ENCODE measurements around the gene TET1.
"Not testable (repeated sequence)": the region's sequence is repeated elsewhere in the genome, so short reads cannot be mapped to it uniquely, and the experiment has no call there.

TET1 gene

DNA sequence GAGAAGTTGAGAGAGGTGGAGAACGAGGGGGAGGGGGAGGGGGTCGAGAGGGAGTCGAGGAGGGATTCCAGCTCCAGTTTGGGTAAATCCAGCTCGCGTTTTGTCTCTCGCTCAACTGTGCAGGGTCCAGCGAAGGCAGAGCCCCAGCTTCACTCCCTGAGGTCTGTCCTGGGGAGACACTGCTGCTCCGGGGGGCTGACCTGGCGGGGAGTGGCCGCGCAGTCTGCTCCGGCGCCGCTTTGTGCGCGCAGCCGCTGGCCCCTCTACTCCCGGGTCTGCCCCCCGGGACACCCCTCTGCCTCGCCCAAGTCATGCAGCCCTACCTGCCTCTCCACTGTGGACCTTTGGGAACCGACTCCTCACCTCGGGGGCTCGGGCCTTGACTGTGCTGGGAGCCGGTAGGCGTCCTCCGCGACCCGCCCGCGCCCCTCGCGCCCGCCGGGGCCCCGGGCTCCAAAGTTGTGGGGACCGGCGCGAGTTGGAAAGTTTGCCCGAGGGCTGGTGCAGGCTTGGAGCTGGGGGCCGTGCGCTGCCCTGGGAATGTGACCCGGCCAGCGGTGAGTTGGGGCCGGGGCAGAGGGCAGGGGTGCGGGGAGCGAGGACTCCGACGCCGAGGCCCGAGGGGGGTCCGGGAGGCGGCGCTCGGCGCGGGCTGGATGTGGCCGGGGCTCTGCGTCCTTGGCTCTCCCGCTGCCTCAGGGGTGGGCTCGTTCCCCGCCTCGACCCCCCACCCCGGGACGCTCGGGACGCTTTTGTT is at the start of gene TET1:
Gene TET1, plus strand, starts transcription at position 152 of the 757 bp plus-strand sequence. CDS start 12,002 bp downstream, outside the sequence.
- no peak for DNase-seq

- not testable (repeated sequence) for DNase-seq
Measured at GRCh38 chr10:68516216-68516615, 43.9 kb upstream of the TET1 start.

DNA sequence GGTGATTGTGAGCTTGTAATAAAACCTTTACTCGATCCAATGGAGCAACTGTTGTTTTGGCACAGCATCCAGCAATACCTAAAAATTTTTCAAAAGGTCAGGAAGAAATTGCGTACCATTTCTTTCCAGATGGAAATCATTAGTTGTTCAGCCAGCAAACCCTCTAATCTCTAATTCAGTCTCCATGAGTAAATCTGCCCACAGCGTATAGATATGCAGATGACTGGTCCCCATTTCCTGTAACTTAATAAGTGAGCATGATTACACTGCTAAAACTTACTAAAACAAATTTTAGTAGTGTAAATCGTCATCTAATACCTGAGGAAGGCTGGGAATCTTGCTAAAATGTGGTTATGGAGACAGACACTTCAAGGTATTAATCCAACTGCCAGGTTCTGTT is 43.4 kb upstream of the TET1 start:
- DNase-seq, result no peak

GRCh38 chr10:68517188-68517587 is 42.9 kb upstream of the TET1 start:
- DNase-seq, result no peak

DNA sequence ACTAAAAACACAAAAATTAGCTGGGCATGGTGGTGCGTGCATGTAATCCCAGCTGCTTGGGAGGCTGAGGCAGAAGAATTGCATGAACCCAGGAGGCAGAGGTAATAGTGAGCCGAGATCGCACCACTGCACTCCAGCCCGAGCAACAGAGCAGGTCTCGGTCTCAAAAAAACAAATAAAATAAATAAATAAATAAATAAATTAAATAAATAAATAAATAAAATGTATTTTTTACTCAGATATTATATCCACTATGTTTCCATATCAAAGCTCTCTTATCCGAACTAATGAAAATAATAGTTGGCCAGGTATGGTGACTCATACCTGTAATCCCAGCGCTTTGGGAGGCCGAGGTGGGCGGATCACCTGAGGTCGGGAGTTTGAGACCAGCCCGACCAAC is 41.5 kb upstream of the TET1 start:
- DNase-seq, result not testable (repeated sequence)

DNA sequence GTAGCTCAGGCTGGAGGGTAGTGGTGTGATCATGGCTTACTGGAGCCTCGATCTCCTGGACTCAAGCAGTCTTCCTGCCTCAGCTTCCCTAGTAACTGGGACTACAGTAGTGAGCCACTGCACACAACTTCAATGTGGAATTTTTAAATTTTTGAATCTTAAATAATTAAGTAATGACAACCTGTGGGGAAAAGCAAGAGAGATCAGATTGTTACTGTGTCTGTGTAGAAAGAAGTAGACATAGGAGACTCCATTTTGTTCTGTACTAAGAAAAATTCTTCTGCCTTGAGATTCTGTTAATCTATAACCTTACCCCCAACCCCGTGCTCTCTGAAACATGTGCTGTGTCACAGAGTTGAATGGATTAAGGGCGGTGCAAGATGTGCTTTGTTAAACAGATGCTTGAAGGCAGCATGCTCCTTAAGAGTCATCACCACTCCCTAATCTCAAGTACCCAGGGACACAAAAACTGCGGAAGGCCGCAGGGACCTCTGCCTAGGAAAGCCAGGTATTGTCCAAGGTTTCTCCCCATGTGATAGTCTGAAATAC is 34.6 kb upstream of the TET1 start:
- DNase-seq, result not testable (repeated sequence)

DNA sequence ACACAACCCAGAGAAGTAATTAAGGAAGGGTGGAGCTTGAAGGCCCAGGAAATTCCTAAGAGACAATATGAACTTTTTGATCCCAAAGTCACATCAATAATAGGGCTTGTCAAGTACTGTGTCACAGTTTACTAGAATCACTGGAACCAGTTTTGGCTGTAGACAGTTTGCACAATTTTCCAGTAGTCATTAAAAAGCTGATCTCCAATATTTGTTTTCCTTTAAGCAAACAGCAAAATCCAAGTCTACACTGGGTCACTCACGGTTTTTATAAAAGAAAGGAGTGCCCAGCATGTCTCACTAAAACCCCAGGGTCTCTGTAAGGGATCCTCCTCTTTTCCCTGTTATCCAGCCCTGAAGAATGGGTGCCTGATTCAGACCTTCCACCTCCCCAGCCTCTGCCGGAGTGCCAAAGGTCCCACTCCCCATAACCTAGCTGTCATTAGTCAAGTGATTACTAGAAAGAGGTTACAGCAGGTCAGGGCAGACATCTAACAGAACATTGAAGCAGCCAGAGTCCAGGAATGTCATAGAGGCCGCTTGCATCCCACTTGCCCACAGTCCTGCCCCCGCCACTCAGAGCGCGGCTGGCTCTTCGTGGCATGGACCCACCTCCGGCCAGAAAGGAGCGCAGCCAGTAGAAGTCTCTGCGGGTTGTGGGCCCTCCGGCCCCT is 33.4 kb upstream of the TET1 start:
- DNase-seq, result no peak

- no peak for DNase-seq
Measured at GRCh38 chr10:68536973-68537372, 23.2 kb upstream of the TET1 start.

DNA sequence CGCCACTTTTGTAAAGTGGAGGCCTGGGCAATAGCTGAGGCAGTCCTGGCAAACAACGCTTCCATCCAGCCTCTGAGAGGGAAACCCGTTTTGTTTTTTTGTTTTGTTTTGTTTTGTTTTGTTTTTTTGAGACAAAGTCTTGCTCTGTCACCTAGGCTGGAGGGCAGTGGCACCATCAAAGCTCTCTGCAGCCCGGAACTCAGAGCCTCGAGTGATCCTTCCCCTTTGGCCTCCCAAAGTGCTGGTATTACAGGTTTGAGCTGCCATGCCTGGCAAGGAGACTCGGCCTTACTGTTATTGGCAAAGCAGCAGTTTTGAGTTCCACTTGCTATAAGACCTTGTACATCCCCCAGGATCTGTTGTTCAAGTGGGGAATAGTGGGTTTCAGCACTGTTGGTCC is 22.3 kb upstream of the TET1 start:
- no peak for DNase-seq

DNA sequence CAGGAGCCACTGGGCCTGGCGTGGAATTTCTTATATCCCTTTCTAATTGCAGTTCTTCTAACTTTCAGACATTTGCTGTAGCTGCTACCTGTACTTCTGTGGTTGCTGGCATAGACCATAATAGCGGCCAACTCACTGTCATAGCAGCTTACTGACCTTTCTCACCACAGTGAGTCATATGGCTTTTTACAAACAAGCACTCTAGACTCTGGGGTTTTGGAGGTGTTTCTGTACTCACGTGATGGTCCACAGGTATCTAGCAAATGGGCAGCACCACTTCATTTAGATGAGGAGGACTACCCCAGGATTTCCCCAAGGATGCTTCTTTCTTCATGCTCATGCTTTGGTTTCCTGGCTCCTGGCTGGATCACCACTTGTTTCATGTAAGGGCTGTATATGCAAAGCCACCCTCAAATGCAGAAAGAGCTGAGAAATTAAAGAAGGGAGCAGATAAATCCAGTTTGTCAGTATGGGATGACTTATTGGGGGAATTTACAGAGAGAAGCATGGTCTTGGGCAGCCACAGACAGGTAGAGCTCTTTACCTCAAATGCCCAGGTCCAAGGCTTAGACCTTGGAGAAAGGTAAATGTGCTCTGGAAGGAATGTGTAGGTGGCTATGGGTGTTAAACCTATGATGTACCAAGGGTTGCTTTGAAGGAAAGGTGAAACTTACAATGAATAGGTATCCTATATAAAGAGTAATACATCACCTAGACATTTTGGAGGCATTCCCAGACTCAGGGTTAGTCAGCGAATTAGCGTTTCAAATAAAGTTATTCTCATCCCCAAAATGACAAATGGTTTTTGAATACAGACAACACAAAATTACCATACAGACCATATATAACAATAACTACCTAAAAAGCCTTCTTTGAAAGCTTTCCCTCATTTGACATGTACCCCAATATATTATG is 16.9 kb upstream of the TET1 start:
- no peak for DNase-seq

- DNase-seq, result no peak
Measured at GRCh38 chr10:68550747-68551411, 9.3 kb upstream of the TET1 start.

DNA sequence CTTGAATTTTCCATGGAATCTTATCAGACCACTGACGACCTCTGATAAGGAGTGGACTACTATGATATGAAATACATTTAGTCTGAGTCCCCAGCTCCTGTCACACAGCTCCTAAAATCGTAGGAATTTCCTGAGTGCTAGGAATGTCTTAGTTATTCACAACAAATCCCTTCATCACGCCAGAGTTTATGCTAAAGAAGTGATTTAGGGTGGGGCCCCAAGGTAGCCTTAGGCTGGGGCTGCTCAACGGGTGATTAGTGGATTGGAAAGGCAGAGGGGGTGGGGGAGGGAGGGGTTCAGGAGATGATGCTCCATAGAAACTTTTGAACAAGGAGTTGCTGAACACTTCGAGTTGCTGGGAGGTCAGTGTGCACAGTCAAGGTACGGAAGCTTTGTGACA is 7.0 kb upstream of the TET1 start:
- no peak for DNase-seq

GRCh38 chr10:68553599-68553998 is 6.5 kb upstream of the TET1 start:
- DNase-seq, result no peak

GRCh38 chr10:68558478-68558877 is 1.7 kb upstream of the TET1 start:
- DNase-seq, result no peak

- DNase-seq, result no peak
Measured at GRCh38 chr10:68559251-68559650, 886 bp upstream of the TET1 start.

GRCh38 chr10:68559841-68560185 is 324 bp upstream of the TET1 start:
- no peak for DNase-seq

GRCh38 chr10:68560943-68561864 is 1.1 kb downstream of the TET1 start:
- no peak for DNase-seq

GRCh38 chr10:68561865-68562649 is 1.9 kb downstream of the TET1 start:
- DNase-seq, result no peak

GRCh38 chr10:68562661-68563570 is 2.8 kb downstream of the TET1 start:
- no peak for DNase-seq

- no peak for DNase-seq
Measured at GRCh38 chr10:68564712-68565111, 4.6 kb downstream of the TET1 start.
